Activated effector memory CD4-positive, alpha-beta T cell treated with Interleukin-2 at 50 U/mL for 16 hours (primary cell): Measurements from ENCODE around the gene LINGO3.
A peak's percentile ranks its signal among the peaks of the same experiment; 100 is the strongest.
"Not testable (repeated sequence)": the region's sequence is repeated elsewhere in the genome, so short reads cannot be mapped to it uniquely, and the experiment has no call there.

ENCODE experiments used
- DNase-seq: peaks from one replicate; pipeline ENCODE4 v3.0.0-alpha.2; 2020

Gene LINGO3

GRCh38 chr19:2303211-2303798 lies 4.6 kb downstream of the LINGO3 start:
- DNase-seq = no peak

- DNase-seq = no peak
Measured at GRCh38 chr19:2302319-2303210, 5.4 kb downstream of the LINGO3 start.

DNA sequence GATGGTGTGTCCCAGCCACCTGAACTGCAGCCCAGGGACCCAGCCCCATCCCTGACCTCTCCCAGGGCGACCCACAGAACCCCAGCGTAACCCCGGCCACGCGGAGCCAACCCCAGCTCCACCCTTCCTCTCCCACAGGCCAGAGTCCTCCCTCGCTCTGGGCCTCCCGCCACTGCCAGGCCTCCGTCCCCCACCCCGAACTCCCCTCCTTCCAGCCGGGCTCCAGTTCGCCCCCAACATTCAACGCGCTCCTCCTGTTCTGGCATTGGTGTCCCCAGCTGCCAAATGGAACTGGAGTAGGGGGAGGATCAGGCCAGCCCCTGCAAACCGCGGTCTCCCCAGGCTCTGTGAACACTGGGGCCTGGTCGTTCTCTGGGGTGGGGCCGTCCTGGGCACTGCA lies 7.4 kb downstream of the LINGO3 start:
- no peak for DNase-seq

DNA sequence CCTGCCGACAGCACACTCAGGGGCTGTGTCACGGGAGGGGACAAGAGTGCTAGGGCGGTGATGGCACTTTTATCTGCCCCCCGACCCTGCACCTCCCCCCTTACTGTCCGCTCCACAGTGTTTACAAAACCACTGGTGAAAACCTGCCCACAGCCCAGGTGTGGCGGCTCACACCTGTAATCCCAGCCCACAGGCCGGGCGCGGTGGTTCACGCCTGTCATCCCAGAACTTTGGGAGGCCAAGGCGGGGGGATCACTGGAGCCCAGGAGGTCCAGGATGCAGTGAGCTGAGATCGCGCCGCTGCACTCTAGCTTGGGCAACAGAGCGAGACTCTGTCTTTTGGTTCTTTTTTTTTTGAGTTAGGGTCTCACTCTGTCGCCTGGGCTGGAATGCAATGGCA lies 11.8 kb downstream of the LINGO3 start:
- no peak for DNase-seq

- no peak for DNase-seq
Measured at GRCh38 chr19:2294687-2295335, 13.1 kb downstream of the LINGO3 start.

DNA sequence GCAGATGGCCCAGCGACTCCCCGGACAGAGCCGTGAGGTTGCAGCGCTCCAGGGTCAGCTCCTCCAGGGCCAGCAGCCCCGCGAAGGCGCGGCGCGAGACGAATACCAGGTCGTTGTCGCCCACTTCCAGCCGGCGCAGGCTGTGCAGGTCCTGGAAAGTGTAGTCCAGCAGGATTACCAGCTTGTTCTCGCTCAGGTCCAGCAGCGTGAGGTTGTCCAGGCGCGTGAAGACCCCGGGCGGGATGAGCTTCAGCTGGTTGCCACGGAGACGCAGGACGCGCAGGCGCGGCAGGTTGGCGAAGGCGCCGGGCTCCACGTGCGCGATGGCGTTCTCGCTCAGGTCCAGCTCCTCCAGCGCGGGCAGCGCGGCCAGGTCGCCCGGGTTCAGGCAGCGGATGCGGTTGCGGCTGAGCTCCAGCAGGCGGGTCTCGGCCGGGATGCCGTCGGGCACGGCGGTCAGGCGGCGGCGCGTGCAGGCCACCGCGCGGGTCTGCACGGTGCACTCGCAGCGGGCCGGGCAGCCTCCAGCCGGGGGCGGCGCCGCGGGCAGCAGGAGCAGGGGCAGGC lies 16.7 kb downstream of the LINGO3 start:
- DNase-seq = no peak

DNA sequence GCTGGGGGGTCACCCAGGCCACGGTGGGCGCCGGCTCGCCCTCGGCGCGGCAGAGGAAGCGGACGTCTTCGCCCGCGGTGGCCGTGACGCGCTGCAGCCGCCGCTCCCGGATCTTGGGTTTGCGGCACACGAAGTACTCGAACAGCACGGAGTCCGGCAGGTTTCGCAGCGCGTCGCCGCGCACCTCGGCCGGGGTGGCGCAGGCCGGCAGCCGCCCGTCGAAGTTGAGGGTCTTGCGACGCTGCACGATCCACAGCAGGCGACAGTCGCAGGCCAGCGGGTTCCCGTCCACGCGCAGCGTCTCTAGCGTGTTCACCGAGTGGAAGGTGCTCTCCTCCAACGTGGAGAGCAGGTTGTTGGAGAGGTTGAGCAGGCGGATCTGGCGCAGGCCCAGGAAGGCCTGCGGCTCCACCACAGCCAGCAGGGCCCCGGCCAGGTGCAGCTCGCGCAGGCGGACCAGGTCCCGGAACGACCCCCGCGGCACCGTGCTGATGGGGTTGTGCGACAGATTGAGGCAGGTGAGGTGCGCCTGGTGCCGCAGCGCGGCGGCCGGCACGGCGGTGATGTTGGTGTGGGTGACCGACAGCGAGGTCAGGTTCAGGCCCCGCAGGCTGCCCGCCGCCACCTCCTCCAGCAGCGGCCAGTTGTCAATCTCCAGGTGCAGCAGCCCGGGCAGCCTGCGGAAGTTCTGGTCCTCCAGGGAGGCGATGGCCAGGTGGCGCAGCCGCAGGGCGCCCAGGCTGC lies 17.3 kb downstream of the LINGO3 start:
- DNase-seq = peak; percentile 28

DNA sequence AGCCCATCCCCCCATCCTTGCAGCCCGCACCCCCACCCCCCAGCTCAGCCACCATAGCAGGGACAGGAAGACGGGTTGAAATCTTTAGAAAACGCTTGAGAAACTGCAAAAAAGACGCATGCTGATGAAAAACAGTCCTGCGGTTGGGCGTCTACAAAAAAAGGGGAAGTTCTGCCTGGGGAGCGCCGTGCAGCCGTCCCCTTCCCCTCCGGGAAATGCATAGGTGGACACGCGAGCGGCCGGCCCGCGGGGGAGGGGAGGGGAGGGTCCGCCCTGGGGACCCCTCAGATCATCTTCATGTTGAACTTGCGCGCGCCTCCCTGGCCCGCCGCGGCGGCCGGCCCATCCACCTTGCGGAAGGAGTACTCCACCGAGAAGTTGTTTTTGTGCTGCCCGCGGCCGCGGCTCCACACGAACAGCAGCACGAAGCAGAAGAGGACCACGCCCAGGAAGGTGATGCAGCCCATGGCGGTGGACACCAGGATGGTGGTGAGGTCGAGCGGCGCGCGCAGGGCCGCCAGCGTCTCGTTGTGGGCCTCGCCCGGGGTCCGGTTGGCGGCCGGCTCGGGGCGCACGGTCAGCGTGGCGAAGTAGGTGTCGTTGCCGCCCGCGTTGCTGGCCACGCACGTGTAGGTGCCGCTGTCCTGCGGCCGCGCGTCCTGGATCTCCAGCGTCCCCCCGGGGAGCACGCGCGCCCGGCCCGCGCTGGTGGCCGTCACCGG lies 18.1 kb downstream of the LINGO3 start:
- peak; percentile 68 for DNase-seq

- no peak for DNase-seq
Measured at GRCh38 chr19:2288818-2289713, 18.9 kb downstream of the LINGO3 start.

DNA sequence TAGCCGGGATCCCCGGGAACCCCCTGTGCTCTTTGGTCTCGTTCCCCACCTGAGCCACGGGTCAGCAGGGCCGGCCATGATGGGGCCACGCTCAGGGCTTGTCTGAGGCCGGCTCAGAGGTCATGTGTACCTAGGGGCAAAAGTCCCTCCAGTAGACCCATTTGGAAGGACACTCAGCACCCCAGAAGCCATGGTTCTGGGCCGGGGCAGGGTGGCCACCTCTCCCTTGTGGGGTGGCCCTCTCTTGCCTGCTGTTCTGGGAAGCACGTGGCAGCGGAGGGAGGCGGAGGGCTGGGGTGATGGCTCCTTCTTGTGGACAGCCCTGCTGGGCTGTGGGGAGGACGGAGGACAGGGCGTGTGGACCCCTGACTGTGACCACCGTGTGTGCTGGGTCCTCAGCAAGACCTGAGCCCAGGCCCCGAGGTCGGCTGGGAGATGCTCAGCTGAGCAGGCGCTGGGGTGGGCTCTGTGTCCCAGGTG lies 19.6 kb downstream of the LINGO3 start:
- no peak for DNase-seq

GRCh38 chr19:2287585-2288337 lies 20.2 kb downstream of the LINGO3 start:
- no peak for DNase-seq

GRCh38 chr19:2286402-2287140 lies 21.4 kb downstream of the LINGO3 start:
- DNase-seq = no peak

DNA sequence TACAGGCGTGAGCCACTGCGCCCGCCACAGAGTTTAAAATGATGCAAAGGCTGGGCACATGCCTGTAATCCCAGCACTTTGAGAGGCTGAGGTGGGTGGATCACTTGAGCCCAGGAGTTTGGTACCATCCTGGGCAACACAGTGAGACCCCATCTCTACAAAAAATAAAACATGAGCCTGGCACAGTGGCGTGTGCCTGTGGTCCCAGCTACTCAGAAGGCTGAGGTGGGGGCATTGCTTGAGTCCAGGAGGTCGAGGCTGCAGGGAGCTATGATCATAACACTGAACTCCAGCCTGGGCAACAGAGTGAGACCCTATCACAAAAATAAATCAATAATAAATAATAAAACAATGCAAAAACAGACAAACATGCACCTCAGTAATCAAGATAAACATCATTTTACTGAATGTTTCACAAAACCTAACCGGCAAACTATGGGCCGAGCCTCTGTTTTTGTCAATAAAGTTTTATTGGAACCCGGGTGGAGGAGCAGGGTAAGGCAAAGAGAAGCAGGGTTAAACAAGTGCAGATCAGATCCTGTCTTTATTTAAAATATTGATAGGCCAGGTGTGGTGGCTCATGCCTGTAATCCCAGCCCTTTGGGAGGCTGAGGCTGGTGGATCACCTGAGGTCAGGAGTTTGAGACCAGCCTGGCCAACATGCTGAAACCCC lies 24.0 kb downstream of the LINGO3 start:
- no peak for DNase-seq

DNA sequence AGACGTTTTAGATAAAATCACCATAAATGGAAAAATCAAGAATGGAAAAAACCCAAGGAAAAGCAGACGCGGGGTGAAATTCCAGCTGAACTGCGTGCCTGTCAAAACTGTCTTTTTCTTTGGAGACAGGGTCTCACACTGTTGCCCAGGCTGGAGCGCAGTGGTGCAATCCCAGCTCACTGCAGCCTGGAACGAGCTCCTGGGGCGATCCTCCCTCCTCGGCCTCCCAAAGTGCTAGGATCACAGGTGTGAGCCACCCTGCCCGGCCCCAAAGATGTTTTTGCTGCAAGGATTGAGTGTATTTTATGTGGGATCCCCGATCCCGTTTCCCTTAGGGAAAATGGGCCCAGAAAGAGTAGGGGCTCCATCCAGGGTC lies 25.1 kb downstream of the LINGO3 start:
- DNase-seq = no peak

- DNase-seq = no peak
Measured at GRCh38 chr19:2282062-2282861, 25.7 kb downstream of the LINGO3 start, which contains the start of gene PEAK3. Gene PEAK3, minus strand, starts transcription at chr19:2282175. Its CDS starts 1,244 bp downstream, at chr19:2280931.

GRCh38 chr19:2281265-2282061 lies 26.5 kb downstream of the LINGO3 start:
- not testable (repeated sequence) for DNase-seq
